GM21619 (cell line): ENCODE data around the gene RPL15.

Experiments
- ATAC-seq: cut with Tn5 transposase; IDR thresholded peaks from one replicate; pipeline ENCODE4 v1.9.1; 2021; ENCODE audit not compliant: unreplicated experiment

Gene RPL15

GRCh38 chr3:23928524-23928923 is 11.6 kb downstream of the RPL15 start:
- no peak for ATAC-seq

GRCh38 chr3:23931597-23931996 is 14.7 kb downstream of the RPL15 start:
- ATAC-seq, result no peak

GRCh38 chr3:23932571-23932970 is 15.6 kb downstream of the RPL15 start:
- ATAC-seq, result no peak

- no peak for ATAC-seq
Observed at GRCh38 chr3:23934253-23934652, 17.3 kb downstream of the RPL15 start.

- ATAC-seq, result no peak
Observed at GRCh38 chr3:23937296-23937695, 20.4 kb downstream of the RPL15 start.

GRCh38 chr3:23938688-23939087 is 21.8 kb downstream of the RPL15 start:
- ATAC-seq, result no peak

GRCh38 chr3:23940775-23941174 is 23.8 kb downstream of the RPL15 start:
- no peak for ATAC-seq

GRCh38 chr3:23941440-23941839 is 24.5 kb downstream of the RPL15 start:
- ATAC-seq, result no peak

GRCh38 chr3:23942546-23942945 is 25.6 kb downstream of the RPL15 start:
- no peak for ATAC-seq

GRCh38 chr3:23944007-23944783 is 27.3 kb downstream of the RPL15 start:
- no peak for ATAC-seq

- peak; percentile 58 for ATAC-seq
Observed at GRCh38 chr3:23944861-23945662, 28.1 kb downstream of the RPL15 start, which contains the start of gene NR1D2. TSS of gene NR1D2 (plus strand) at chr3:23945286. CDS start at chr3:23945579, 293 bp downstream.

GRCh38 chr3:23945663-23945912 is 28.7 kb downstream of the RPL15 start:
- ATAC-seq, result no peak

- peak; percentile 75 for ATAC-seq
Observed at GRCh38 chr3:23945913-23946687, 29.2 kb downstream of the RPL15 start.

- no peak for ATAC-seq
Observed at GRCh38 chr3:23948761-23949160, 31.8 kb downstream of the RPL15 start.

- no peak for ATAC-seq
Observed at GRCh38 chr3:23949784-23950183, 32.9 kb downstream of the RPL15 start.

GRCh38 chr3:23950293-23950692 is 33.4 kb downstream of the RPL15 start:
- ATAC-seq, result peak; percentile 26

- peak; percentile 52 for ATAC-seq
Observed at GRCh38 chr3:23952646-23953045, 35.7 kb downstream of the RPL15 start.

- ATAC-seq, result no peak
Observed at GRCh38 chr3:23953523-23953922, 36.6 kb downstream of the RPL15 start.

GRCh38 chr3:23954144-23954543 is 37.2 kb downstream of the RPL15 start:
- ATAC-seq, result no peak

- no peak for ATAC-seq
Observed at GRCh38 chr3:23956701-23957100, 39.8 kb downstream of the RPL15 start.

GRCh38 chr3:23959135-23959900 is 42.4 kb downstream of the RPL15 start:
- ATAC-seq, result no peak
